GM23338 (cell line): ENCODE results near the gene NOL9.

ENCODE experiments used
- CREB1 ChIP-seq: fragments of 250-450 bp; sonication (Bioruptor Pico); IDR thresholded peaks from 2 replicates; pipeline ENCODE4 v1.5.0; 2020; ENCODE audit warnings: low read depth, mild to moderate bottlenecking, moderate library complexity
- ETS1 ChIP-seq: IDR thresholded peaks from 2 replicates; pipeline ENCODE4 v1.6.1; 2016; ENCODE audit warnings: antibody characterized with exemption
- EZH2 ChIP-seq: fragments of 200-600 bp; sonication (generic); IDR thresholded peaks from one replicate; pipeline ENCODE4 v1.8.0; 2017; ENCODE audit warnings: antibody characterized with exemption, mild to moderate bottlenecking, low read depth; ENCODE audit not compliant: unreplicated experiment
- EZH2phosphoT487 ChIP-seq: fragments of 200-600 bp; sonication (generic); IDR thresholded peaks from one replicate; pipeline ENCODE4 v1.8.1; 2018; ENCODE audit warnings: antibody characterized with exemption; ENCODE audit not compliant: unreplicated experiment
- JUNB ChIP-seq: IDR thresholded peaks from one replicate; pipeline ENCODE4 v1.6.1; 2016; ENCODE audit warnings: antibody characterized with exemption; ENCODE audit not compliant: unreplicated experiment
- POLR2AphosphoS5 ChIP-seq: IDR thresholded peaks from 2 replicates; pipeline ENCODE4 v1.6.1; 2016; ENCODE audit warnings: antibody characterized with exemption, low read depth
- STAT1 ChIP-seq: IDR thresholded peaks from one replicate; pipeline ENCODE4 v1.6.1; 2016; ENCODE audit warnings: antibody characterized with exemption; ENCODE audit not compliant: unreplicated experiment
- ZNF114 ChIP-seq: fragments of 250-450 bp; sonication (Bioruptor Pico); IDR thresholded peaks from 2 replicates; pipeline ENCODE4 v1.5.0; 2020; ENCODE audit warnings: mild to moderate bottlenecking, moderate library complexity
- TF ChIP-seq, protein P1 (sequence below), 2 experiments: fragments of 200-600 bp in 1 of 2; sonication (generic) in 1 of 2; conservative IDR thresholded peaks; 2 replicates each; pipeline versions ENCODE4 v1.5.1 to v1.6.1; 2016 to 2017; ENCODE audit warnings: antibody characterized with exemption in 2 of 2, low read depth in 2 of 2, mild to moderate bottlenecking in 2 of 2, moderate library complexity in 1 of 2
- TF ChIP-seq, protein P2 (sequence below): IDR thresholded peaks from one replicate; pipeline ENCODE4 v1.6.1; 2018; ENCODE audit warnings: antibody characterized with exemption; ENCODE audit not compliant: unreplicated experiment
- TF ChIP-seq, protein P3 (sequence below): fragments of 250-450 bp; sonication (Bioruptor Pico); IDR thresholded peaks from 2 replicates; pipeline ENCODE4 v1.5.0; 2020; ENCODE audit warnings: mild to moderate bottlenecking, moderate library complexity

- TF ChIP-seq, protein P1, sequence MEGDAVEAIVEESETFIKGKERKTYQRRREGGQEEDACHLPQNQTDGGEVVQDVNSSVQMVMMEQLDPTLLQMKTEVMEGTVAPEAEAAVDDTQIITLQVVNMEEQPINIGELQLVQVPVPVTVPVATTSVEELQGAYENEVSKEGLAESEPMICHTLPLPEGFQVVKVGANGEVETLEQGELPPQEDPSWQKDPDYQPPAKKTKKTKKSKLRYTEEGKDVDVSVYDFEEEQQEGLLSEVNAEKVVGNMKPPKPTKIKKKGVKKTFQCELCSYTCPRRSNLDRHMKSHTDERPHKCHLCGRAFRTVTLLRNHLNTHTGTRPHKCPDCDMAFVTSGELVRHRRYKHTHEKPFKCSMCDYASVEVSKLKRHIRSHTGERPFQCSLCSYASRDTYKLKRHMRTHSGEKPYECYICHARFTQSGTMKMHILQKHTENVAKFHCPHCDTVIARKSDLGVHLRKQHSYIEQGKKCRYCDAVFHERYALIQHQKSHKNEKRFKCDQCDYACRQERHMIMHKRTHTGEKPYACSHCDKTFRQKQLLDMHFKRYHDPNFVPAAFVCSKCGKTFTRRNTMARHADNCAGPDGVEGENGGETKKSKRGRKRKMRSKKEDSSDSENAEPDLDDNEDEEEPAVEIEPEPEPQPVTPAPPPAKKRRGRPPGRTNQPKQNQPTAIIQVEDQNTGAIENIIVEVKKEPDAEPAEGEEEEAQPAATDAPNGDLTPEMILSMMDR (conservative IDR thresholded peaks at IDR 0.05; ENCODE audit: low read depth in 2 of 2), result no peak
- TF ChIP-seq POLR2AphosphoS5 (no peak; the same call in 1 of the 2 replicates), EZH2phosphoT487 (no peak), EZH2 (no peak), ZNF114 (CRISPR knock-in tag) (no peak), CREB1 (no peak), JUNB (no peak), ETS1 (no peak), STAT1 (no peak)
- TF ChIP-seq, protein P2, sequence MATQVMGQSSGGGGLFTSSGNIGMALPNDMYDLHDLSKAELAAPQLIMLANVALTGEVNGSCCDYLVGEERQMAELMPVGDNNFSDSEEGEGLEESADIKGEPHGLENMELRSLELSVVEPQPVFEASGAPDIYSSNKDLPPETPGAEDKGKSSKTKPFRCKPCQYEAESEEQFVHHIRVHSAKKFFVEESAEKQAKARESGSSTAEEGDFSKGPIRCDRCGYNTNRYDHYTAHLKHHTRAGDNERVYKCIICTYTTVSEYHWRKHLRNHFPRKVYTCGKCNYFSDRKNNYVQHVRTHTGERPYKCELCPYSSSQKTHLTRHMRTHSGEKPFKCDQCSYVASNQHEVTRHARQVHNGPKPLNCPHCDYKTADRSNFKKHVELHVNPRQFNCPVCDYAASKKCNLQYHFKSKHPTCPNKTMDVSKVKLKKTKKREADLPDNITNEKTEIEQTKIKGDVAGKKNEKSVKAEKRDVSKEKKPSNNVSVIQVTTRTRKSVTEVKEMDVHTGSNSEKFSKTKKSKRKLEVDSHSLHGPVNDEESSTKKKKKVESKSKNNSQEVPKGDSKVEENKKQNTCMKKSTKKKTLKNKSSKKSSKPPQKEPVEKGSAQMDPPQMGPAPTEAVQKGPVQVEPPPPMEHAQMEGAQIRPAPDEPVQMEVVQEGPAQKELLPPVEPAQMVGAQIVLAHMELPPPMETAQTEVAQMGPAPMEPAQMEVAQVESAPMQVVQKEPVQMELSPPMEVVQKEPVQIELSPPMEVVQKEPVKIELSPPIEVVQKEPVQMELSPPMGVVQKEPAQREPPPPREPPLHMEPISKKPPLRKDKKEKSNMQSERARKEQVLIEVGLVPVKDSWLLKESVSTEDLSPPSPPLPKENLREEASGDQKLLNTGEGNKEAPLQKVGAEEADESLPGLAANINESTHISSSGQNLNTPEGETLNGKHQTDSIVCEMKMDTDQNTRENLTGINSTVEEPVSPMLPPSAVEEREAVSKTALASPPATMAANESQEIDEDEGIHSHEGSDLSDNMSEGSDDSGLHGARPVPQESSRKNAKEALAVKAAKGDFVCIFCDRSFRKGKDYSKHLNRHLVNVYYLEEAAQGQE, result no peak
- TF ChIP-seq, protein P3, sequence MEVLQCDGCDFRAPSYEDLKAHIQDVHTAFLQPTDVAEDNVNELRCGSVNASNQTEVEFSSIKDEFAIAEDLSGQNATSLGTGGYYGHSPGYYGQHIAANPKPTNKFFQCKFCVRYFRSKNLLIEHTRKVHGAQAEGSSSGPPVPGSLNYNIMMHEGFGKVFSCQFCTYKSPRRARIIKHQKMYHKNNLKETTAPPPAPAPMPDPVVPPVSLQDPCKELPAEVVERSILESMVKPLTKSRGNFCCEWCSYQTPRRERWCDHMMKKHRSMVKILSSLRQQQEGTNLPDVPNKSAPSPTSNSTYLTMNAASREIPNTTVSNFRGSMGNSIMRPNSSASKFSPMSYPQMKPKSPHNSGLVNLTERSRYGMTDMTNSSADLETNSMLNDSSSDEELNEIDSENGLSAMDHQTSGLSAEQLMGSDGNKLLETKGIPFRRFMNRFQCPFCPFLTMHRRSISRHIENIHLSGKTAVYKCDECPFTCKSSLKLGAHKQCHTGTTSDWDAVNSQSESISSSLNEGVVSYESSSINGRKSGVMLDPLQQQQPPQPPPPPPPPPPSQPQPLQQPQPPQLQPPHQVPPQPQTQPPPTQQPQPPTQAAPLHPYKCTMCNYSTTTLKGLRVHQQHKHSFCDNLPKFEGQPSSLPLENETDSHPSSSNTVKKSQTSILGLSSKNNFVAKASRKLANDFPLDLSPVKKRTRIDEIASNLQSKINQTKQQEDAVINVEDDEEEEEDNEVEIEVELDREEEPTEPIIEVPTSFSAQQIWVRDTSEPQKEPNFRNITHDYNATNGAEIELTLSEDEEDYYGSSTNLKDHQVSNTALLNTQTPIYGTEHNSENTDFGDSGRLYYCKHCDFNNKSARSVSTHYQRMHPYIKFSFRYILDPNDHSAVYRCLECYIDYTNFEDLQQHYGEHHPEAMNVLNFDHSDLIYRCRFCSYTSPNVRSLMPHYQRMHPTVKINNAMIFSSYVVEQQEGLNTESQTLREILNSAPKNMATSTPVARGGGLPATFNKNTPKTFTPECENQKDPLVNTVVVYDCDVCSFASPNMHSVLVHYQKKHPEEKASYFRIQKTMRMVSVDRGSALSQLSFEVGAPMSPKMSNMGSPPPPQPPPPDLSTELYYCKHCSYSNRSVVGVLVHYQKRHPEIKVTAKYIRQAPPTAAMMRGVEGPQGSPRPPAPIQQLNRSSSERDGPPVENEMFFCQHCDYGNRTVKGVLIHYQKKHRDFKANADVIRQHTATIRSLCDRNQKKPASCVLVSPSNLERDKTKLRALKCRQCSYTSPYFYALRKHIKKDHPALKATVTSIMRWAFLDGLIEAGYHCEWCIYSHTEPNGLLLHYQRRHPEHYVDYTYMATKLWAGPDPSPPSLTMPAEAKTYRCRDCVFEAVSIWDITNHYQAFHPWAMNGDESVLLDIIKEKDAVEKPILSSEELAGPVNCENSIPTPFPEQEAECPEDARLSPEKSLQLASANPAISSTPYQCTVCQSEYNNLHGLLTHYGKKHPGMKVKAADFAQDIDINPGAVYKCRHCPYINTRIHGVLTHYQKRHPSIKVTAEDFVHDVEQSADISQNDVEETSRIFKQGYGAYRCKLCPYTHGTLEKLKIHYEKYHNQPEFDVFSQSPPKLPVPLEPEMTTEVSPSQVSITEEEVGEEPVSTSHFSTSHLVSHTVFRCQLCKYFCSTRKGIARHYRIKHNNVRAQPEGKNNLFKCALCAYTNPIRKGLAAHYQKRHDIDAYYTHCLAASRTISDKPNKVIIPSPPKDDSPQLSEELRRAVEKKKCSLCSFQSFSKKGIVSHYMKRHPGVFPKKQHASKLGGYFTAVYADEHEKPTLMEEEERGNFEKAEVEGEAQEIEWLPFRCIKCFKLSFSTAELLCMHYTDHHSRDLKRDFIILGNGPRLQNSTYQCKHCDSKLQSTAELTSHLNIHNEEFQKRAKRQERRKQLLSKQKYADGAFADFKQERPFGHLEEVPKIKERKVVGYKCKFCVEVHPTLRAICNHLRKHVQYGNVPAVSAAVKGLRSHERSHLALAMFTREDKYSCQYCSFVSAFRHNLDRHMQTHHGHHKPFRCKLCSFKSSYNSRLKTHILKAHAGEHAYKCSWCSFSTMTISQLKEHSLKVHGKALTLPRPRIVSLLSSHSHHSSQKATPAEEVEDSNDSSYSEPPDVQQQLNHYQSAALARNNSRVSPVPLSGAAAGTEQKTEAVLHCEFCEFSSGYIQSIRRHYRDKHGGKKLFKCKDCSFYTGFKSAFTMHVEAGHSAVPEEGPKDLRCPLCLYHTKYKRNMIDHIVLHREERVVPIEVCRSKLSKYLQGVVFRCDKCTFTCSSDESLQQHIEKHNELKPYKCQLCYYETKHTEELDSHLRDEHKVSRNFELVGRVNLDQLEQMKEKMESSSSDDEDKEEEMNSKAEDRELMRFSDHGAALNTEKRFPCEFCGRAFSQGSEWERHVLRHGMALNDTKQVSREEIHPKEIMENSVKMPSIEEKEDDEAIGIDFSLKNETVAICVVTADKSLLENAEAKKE (CRISPR knock-in tag), result no peak
Observed at GRCh38 chr1:6586404-6586816, 32.1 kb upstream of the NOL9 start.
